PFSK-1 (cell line): ENCODE data around the gene FBLIM1.

Experiments
- POLR2AphosphoS5 ChIP-seq: IDR thresholded peaks from 2 replicates; pipeline ENCODE4 v1.6.1; 2012; ENCODE audit warnings: low read depth, mild to moderate bottlenecking, control low read depth, low read length, moderate library complexity
- TF ChIP-seq, protein P1 (sequence below), 2 experiments: IDR thresholded peaks; 2 replicates each; pipeline versions ENCODE4 v1.6.1 to v1.8.0; 2011 to 2012; ENCODE audit warnings: low read depth in 2 of 2, low read length in 2 of 2, control low read depth in 1 of 2, inconsistent platforms in 1 of 2, mild to moderate bottlenecking in 1 of 2, moderate library complexity in 1 of 2; ENCODE audit not compliant: insufficient read depth in 1 of 2

DNA sequence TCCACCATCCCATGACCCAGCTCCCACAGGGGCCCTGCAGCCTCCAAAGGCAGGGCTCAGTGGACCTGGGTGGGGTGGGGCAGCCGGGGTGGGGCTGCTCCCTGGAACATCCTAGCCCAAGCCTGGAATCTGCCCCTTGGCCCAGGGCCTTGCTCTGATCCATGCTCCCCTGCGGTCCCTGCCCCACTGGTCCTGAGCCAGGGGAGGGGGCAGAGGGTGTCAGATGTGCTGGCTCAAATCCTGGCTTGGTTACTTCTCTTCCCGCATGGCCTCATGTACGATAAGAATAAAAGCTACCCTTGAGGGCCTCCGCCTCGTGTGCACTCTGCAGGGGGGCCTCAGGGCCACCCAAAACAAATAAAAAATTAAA, 21.7 kb upstream of the FBLIM1 start:
- TF ChIP-seq POLR2AphosphoS5, result no peak
- TF ChIP-seq, protein P1, sequence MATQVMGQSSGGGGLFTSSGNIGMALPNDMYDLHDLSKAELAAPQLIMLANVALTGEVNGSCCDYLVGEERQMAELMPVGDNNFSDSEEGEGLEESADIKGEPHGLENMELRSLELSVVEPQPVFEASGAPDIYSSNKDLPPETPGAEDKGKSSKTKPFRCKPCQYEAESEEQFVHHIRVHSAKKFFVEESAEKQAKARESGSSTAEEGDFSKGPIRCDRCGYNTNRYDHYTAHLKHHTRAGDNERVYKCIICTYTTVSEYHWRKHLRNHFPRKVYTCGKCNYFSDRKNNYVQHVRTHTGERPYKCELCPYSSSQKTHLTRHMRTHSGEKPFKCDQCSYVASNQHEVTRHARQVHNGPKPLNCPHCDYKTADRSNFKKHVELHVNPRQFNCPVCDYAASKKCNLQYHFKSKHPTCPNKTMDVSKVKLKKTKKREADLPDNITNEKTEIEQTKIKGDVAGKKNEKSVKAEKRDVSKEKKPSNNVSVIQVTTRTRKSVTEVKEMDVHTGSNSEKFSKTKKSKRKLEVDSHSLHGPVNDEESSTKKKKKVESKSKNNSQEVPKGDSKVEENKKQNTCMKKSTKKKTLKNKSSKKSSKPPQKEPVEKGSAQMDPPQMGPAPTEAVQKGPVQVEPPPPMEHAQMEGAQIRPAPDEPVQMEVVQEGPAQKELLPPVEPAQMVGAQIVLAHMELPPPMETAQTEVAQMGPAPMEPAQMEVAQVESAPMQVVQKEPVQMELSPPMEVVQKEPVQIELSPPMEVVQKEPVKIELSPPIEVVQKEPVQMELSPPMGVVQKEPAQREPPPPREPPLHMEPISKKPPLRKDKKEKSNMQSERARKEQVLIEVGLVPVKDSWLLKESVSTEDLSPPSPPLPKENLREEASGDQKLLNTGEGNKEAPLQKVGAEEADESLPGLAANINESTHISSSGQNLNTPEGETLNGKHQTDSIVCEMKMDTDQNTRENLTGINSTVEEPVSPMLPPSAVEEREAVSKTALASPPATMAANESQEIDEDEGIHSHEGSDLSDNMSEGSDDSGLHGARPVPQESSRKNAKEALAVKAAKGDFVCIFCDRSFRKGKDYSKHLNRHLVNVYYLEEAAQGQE (IDR thresholded peaks at IDR 0.05; ENCODE audit: insufficient read depth in 1 of 2, low read depth in 2 of 2, low read length in 2 of 2), result no peak
